ENCODE results near the gene SYNGR2.

GRCh38 chr17:78143214-78144146 lies 24.9 kb upstream of the SYNGR2 start:
- TF ChIP-seq CTCF (IDR thresholded peaks at IDR 0.05; ENCODE audit: extremely low read depth in 1 of 2, insufficient read depth in 1 of 2, low read depth in 1 of 2, low read length in 2 of 2) (no peak), EZH2 (IDR thresholded peaks at IDR 0.05; ENCODE audit: borderline replicate concordance, low read depth, low read length, severe bottlenecking) (no peak), MYC (IDR thresholded peaks at IDR 0.05; ENCODE audit: low read depth, low read length) (no peak), POLR2A (IDR thresholded peaks at IDR 0.05; ENCODE audit: low read depth, low read length) (no peak), POLR2AphosphoS5 (IDR thresholded peaks at IDR 0.05; ENCODE audit: insufficient read depth, low read depth, low read length) (no peak)

All from endothelial cell of umbilical vein (primary cell).